HEK293T (cell line): Measurements from ENCODE around the gene RASA2.

ENCODE experiments used
- FOXA1 ChIP-seq: fragments of 450-650 bp; IDR thresholded peaks from 2 replicates; pipeline ENCODE4 v1.6.1; 2016; ENCODE audit warnings: mild to moderate bottlenecking
- SUZ12 ChIP-seq: fragments of 450-650 bp; IDR thresholded peaks from 2 replicates; pipeline ENCODE4 v1.6.1; 2016; ENCODE audit warnings: mild to moderate bottlenecking

GRCh38 chr3:141462176-141462859 is 24.5 kb upstream of the RASA2 start:
- no peak for TF ChIP-seq SUZ12
- TF ChIP-seq FOXA1 = no peak
